BLaER1 (cell line): ENCODE measurements around the gene MTHFD1L.
A peak's percentile ranks its signal among the peaks of the same experiment; 100 is the strongest.

ENCODE experiments used
- H3K27ac ChIP-seq: shearing (Covaris generic); formaldehyde crosslinking; 2 replicates; pipeline ENCODE4 v1.8.1; 2022
- H3K27me3 ChIP-seq: shearing (Covaris generic); formaldehyde crosslinking; 2 replicates; pipeline ENCODE4 v1.8.1; 2022
- H3K36me3 ChIP-seq: shearing (Covaris generic); formaldehyde crosslinking; 2 replicates; pipeline ENCODE4 v1.8.1; 2022
- H3K4me1 ChIP-seq: shearing (Covaris generic); formaldehyde crosslinking; 2 replicates; pipeline ENCODE4 v1.8.1; 2022
- H3K4me2 ChIP-seq: shearing (Covaris generic); formaldehyde crosslinking; 2 replicates; pipeline ENCODE4 v1.8.1; 2022
- H3K4me3 ChIP-seq: shearing (Covaris generic); formaldehyde crosslinking; 2 replicates; pipeline ENCODE4 v1.8.1; 2022
- H3K9ac ChIP-seq: shearing (Covaris generic); formaldehyde crosslinking; 2 replicates; pipeline ENCODE4 v1.8.1; 2022
- H3K9me3 ChIP-seq: shearing (Covaris generic); formaldehyde crosslinking; 2 replicates; pipeline ENCODE4 v1.8.1; 2022
- H4K20me1 ChIP-seq: shearing (Covaris generic); formaldehyde crosslinking; 2 replicates; pipeline ENCODE4 v1.8.1; 2022
- Cebpa-rat ChIP-seq: shearing (Covaris generic); IDR thresholded peaks from 2 replicates; pipeline ENCODE4 v1.8.1; 2022

MTHFD1L gene

GRCh38 chr6:151130329-151130728, 264.8 kb downstream of the MTHFD1L start:
- Histone ChIP-seq H3K27ac (no peak overlapping the region), H4K20me1 (no peaks in the 10 kb centered on the region), H3K9ac (no peak overlapping the region), H3K4me2 (no peak overlapping the region), H3K36me3 (no peaks in the 10 kb centered on the region), H3K27me3 (no peaks in the 10 kb centered on the region), H3K9me3 (peaks cover 19% of the 10 kb centered on the region; the same call in 1 of the 2 replicates), H3K4me3 (no peak overlapping the region), H3K4me1 (no peaks in the 10 kb centered on the region)
- no peak for TF ChIP-seq Cebpa-rat

DNA sequence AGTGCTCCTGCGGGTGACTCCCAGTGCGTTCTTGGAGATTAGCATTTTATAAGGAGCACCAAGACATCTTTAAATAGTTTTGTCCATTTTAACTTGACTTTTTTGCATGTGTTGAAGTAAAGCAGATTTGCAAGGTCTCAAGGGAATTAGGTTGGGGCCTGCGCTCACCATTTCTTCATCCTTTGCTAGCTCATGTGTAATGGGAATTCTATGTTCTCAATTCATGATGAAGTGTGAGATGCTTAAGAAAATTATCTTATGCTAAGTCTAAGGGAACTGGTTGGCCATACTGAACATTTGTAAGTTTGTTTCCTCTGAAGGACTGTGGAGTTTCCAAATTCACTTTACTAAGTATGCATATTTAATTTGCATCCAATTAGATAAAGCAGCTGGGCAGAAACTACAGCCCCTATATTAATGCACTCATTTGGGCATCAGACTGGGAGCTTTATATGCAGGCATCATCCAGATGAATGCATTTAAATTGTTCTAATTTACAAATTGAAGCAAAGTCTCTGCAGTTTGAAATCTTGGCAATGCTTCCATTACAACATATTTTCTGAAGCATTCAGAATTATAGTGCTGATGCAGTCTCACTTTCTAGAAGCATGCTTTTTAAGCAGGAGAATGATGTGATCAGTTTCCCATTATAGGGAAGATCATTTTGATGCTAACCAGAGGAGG, 266.0 kb downstream of the MTHFD1L start:
- Histone ChIP-seq H3K27me3 (no peaks in the 10 kb centered on the region), H3K4me3 (no peak overlapping the region), H3K27ac (no peak overlapping the region), H3K4me2 (no peak overlapping the region), H4K20me1 (no peaks in the 10 kb centered on the region), H3K4me1 (no peaks in the 10 kb centered on the region), H3K9me3 (peaks cover 19% of the 10 kb centered on the region; the same call in 1 of the 2 replicates), H3K9ac (no peak overlapping the region), H3K36me3 (no peaks in the 10 kb centered on the region)
- no peak for TF ChIP-seq Cebpa-rat

GRCh38 chr6:151136141-151136755, 270.7 kb downstream of the MTHFD1L start:
- TF ChIP-seq Cebpa-rat, result no peak
- Histone ChIP-seq H3K4me1 (peaks cover 4% of the 10 kb centered on the region), H4K20me1 (no peaks in the 10 kb centered on the region)

GRCh38 chr6:151137542-151137941, 272.0 kb downstream of the MTHFD1L start:
- no peak overlapping the region for H3K4me2 ChIP-seq
- H4K20me1 ChIP-seq, result no peaks in the 10 kb centered on the region
- peaks cover 6% of the 10 kb centered on the region; the same call in 1 of the 2 replicates for H3K9me3 ChIP-seq
- H3K4me3 ChIP-seq, result no peak overlapping the region
- H3K27ac ChIP-seq, result no peak overlapping the region
- peaks cover 17% of the 10 kb centered on the region for H3K4me1 ChIP-seq
- no peaks in the 10 kb centered on the region for H3K36me3 ChIP-seq
- H3K27me3 ChIP-seq, result no peaks in the 10 kb centered on the region
- H3K9ac ChIP-seq, result no peak overlapping the region
- no peak for TF ChIP-seq Cebpa-rat

More at GRCh38 chr6:151136141-151136755, 270.7 kb downstream of the MTHFD1L start:
- H3K36me3 ChIP-seq, result no peaks in the 10 kb centered on the region
- H3K9ac ChIP-seq, result no peak overlapping the region
- peaks cover 9% of the 10 kb centered on the region; the same call in 1 of the 2 replicates for H3K9me3 ChIP-seq
- no peak overlapping the region for H3K4me3 ChIP-seq
- no peak overlapping the region for H3K27ac ChIP-seq
- H3K27me3 ChIP-seq, result no peaks in the 10 kb centered on the region
- H3K4me2 ChIP-seq, result no peak overlapping the region

GRCh38 chr6:151139524-151139923, 274.0 kb downstream of the MTHFD1L start:
- Histone ChIP-seq H3K4me1 (peaks cover 32% of the 10 kb centered on the region), H4K20me1 (no peaks in the 10 kb centered on the region), H3K9ac (no peak overlapping the region), H3K36me3 (no peaks in the 10 kb centered on the region), H3K27ac (no peak overlapping the region), H3K4me3 (no peak overlapping the region), H3K27me3 (no peaks in the 10 kb centered on the region), H3K9me3 (peaks cover 5% of the 10 kb centered on the region; the same call in 1 of the 2 replicates), H3K4me2 (no peak overlapping the region)
- TF ChIP-seq Cebpa-rat, result no peak

GRCh38 chr6:151140767-151141166, 275.3 kb downstream of the MTHFD1L start:
- H3K4me1 ChIP-seq, result peaks cover 32% of the 10 kb centered on the region
- H3K9me3 ChIP-seq, result no peaks in the 10 kb centered on the region
- H3K36me3 ChIP-seq, result no peaks in the 10 kb centered on the region
- no peak overlapping the region for H3K4me2 ChIP-seq
- no peak overlapping the region for H3K27ac ChIP-seq
- no peaks in the 10 kb centered on the region for H3K27me3 ChIP-seq
- no peak for TF ChIP-seq Cebpa-rat
- no peaks in the 10 kb centered on the region for H4K20me1 ChIP-seq
- H3K4me3 ChIP-seq, result no peak overlapping the region
- H3K9ac ChIP-seq, result no peak overlapping the region

DNA sequence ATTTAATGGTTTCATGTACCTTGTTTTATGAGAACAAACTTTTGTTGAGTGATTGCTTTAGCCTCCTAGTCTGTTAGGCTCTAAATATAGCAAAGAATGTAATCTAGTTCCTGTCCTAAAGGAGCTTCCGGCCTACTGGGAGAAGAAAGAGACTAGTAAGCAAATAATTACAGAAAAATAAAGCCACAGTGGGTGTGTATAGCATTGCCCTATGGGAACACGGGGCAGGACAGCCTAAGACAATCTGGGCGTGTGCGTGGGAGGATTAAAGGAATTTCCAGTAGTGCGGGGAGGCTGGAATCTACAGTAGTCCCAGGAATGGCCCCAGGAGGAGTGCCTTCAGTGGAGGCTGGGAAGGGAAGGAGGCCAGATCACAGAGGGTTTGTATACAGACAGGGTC, 276.2 kb downstream of the MTHFD1L start:
- H3K4me2 ChIP-seq, result peak overlapping the region; percentile 44
- 0 out of 2 replicates have a peak overlapping the region, but pooled peaks have one; percentile 35 for H3K27ac ChIP-seq
- H3K9ac ChIP-seq, result no peak overlapping the region
- no peak for TF ChIP-seq Cebpa-rat
- H3K4me1 ChIP-seq, result peaks cover 32% of the 10 kb centered on the region
- no peaks in the 10 kb centered on the region for H3K27me3 ChIP-seq
- no peaks in the 10 kb centered on the region for H3K36me3 ChIP-seq
- H3K9me3 ChIP-seq, result no peaks in the 10 kb centered on the region
- H3K4me3 ChIP-seq, result no peak overlapping the region
- H4K20me1 ChIP-seq, result no peaks in the 10 kb centered on the region

DNA sequence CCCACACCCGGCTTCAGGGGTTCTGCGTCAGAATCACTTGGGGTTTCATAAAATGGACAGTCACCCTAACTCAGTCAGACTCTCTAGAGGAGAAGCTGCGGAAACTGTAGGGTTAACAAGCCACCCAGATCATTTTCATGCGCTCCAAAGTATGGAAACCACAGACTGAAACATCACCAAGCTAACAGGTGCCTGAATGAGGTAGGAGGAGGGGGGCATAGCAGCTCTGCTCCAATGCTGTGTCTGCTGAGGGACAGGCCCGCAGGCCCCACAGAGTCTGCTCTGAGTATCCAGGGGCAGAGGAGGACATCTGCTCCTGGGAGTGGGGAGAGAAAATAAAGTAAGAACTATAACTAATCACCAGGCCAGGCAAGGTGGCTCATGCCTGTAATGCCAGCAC, 277.2 kb downstream of the MTHFD1L start:
- no peak for TF ChIP-seq Cebpa-rat
- Histone ChIP-seq H4K20me1 (no peaks in the 10 kb centered on the region), H3K4me1 (peaks cover 32% of the 10 kb centered on the region), H3K4me2 (peak overlapping the region; percentile 39; the same call in 1 of the 2 replicates), H3K36me3 (no peaks in the 10 kb centered on the region), H3K27ac (no peak overlapping the region), H3K9me3 (no peaks in the 10 kb centered on the region), H3K9ac (no peak overlapping the region), H3K27me3 (no peaks in the 10 kb centered on the region), H3K4me3 (no peak overlapping the region)

DNA sequence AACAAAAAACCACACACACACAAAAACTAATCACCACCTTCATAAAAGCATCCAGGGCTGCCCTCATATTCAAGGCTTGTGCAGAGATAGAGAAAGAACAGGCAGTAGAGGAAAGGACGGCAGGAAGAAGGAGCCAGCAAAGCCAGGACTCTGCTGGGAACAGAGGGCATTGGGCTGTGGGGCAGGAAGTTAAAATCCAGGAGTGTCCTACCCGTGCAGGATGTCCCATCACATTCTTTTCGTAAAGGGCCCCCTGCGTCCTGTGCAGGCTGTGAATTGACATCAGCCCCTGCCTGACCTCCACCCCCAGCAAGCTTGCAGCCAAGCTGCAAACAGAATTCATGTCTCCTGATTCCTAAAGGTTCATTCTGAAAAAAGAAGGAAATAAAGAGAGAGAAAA, 277.8 kb downstream of the MTHFD1L start:
- Histone ChIP-seq H3K36me3 (no peaks in the 10 kb centered on the region), H3K9ac (no peak overlapping the region), H3K4me1 (peaks cover 32% of the 10 kb centered on the region), H3K27ac (no peak overlapping the region), H3K9me3 (no peaks in the 10 kb centered on the region), H3K27me3 (no peaks in the 10 kb centered on the region), H3K4me3 (no peak overlapping the region), H4K20me1 (no peaks in the 10 kb centered on the region), H3K4me2 (peak overlapping the region; percentile 39; the same call in 1 of the 2 replicates)
- TF ChIP-seq Cebpa-rat, result no peak

DNA sequence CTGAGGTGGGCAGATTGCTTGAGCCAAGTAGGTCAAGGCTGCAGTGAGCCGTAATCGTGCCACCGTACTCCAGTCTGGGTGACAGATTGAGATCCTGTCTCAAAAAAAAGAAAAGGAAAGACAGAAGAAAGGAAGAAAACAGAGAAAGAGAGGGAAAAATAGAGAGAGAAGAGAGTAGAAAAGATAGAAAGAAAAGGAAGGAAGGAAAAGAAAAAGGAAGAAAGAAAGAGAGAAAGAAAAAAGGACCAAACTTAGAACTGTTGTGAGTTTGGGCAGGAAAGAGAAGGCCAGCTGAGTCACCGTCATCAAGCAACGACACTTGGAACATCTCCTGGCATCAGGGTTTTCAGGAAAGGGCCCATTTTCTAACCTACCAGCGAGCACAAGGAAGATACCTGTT, 278.3 kb downstream of the MTHFD1L start:
- no peak overlapping the region for H3K9ac ChIP-seq
- no peak for TF ChIP-seq Cebpa-rat
- H3K27me3 ChIP-seq, result no peaks in the 10 kb centered on the region
- H4K20me1 ChIP-seq, result no peaks in the 10 kb centered on the region
- H3K4me1 ChIP-seq, result peaks cover 32% of the 10 kb centered on the region
- no peaks in the 10 kb centered on the region for H3K36me3 ChIP-seq
- no peak overlapping the region for H3K27ac ChIP-seq
- no peak overlapping the region for H3K4me3 ChIP-seq
- no peaks in the 10 kb centered on the region for H3K9me3 ChIP-seq
- H3K4me2 ChIP-seq, result 0 out of 2 replicates have a peak overlapping the region, but pooled peaks have one; percentile 39
